Measurements from ENCODE around the gene DNAJC13.
"Not testable (repeated sequence)": the region's sequence is repeated elsewhere in the genome, so short reads cannot be mapped to it uniquely, and the experiment has no call there.

Gene DNAJC13, protein sequence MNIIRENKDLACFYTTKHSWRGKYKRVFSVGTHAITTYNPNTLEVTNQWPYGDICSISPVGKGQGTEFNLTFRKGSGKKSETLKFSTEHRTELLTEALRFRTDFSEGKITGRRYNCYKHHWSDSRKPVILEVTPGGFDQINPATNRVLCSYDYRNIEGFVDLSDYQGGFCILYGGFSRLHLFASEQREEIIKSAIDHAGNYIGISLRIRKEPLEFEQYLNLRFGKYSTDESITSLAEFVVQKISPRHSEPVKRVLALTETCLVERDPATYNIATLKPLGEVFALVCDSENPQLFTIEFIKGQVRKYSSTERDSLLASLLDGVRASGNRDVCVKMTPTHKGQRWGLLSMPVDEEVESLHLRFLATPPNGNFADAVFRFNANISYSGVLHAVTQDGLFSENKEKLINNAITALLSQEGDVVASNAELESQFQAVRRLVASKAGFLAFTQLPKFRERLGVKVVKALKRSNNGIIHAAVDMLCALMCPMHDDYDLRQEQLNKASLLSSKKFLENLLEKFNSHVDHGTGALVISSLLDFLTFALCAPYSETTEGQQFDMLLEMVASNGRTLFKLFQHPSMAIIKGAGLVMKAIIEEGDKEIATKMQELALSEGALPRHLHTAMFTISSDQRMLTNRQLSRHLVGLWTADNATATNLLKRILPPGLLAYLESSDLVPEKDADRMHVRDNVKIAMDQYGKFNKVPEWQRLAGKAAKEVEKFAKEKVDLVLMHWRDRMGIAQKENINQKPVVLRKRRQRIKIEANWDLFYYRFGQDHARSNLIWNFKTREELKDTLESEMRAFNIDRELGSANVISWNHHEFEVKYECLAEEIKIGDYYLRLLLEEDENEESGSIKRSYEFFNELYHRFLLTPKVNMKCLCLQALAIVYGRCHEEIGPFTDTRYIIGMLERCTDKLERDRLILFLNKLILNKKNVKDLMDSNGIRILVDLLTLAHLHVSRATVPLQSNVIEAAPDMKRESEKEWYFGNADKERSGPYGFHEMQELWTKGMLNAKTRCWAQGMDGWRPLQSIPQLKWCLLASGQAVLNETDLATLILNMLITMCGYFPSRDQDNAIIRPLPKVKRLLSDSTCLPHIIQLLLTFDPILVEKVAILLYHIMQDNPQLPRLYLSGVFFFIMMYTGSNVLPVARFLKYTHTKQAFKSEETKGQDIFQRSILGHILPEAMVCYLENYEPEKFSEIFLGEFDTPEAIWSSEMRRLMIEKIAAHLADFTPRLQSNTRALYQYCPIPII (N-terminal part only)

DNA sequence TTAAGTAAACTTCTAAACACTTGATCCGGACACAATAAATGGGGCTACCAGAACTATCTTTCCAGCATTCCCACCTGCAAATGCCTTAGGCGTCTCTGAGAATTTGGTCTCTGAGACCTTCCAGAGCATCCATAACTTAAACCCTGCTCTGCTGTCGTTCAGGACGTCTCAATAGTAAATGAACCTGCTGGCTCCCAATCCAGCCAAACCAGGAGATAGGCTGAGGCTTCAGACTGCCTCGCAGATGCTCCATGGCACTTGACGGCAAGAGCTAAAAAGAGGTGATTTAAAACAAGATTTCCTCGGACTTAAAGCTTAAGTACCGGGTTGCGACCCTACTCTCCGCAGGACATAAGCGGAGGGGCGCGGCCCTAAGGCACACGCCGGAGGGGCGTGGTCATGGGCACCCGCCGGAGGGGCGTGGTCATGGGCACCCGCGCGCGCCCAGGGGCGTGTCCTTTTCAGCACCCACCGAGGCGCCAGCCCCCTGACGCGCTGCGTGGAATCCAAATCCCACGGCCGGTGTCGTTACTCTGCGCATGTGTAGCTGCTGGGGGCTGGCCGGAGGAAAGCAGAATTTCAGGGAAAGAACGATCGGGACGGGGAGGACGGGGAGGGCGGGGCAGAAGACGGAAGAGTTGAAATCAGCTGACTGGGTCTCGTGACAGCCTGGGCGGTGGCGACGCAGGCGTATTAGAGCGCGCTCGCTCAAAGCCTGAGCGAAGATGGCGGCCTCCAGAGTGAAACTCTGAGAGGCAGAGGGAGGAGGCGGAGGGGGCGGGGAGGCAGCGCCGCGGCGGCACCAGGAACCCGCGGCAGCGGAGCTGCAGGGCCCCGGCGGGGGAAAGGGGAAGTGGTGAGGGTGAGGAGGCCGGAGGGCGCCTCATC is at the start of gene DNAJC13:
Gene DNAJC13, plus strand, starts transcription at position 696 of the 888 bp plus-strand sequence. CDS start 17,049 bp downstream, outside the sequence.
- DNase-seq: peak; percentile 96

DNA sequence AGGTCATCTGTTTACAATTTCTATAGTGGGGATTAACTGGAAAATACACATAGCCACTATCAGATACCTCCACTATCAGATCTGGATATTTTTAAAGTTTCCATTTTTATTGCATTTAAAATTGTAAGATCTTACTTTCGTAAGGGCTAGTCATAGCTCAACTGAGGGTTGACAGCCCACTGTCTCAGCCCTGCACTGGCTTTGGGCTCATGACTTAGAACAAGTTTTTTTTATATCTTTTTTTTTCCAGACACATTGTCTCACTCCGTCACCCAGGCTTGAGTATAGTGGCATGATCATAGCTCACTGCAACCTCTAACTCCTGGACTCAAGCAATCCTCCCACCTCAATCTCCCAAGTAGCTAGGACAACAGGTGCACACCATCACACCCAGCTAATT is 48.8 kb upstream of the DNAJC13 start:
- no peak for DNase-seq

DNA sequence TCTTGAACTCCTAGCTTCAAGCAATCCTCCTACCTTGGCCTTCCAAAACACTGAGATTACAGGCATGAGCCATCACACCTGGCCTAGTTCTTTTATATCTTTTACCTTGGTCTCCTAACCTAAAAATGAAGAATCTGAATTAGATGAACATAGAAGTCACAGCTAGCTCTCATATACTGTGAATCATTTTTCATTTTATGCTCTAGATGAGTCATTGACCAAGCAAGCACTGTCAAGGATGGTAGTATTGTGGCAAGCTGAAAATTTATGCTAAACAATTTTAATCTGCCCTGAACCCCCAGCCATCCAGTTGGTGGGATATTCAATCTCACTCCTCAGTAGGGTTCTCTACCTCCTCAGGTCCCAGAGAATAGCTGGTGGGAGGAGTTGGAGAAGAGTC is 48.3 kb upstream of the DNAJC13 start:
- DNase-seq: no peak

DNA sequence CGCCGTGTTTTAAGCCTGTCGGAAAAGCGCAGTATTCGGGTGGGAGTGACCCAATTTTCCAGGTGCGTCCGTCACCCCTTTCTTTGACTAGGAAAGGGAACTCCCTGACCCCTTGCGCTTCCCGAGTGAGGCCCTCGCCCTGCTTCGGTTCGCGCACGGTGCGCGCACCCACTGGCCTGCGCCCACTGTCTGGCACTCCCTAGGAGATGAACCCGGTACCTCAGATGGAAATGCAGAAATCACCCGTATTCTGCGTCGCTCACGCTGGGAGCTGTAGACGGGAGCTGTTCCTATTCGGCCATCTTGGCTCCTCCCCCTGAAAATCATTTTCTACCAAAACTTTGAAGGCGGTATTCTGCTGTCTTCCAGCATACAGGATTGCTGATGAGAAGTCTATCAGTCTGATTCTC is 40.4 kb upstream of the DNAJC13 start:
- DNase-seq: not testable (repeated sequence)

DNA sequence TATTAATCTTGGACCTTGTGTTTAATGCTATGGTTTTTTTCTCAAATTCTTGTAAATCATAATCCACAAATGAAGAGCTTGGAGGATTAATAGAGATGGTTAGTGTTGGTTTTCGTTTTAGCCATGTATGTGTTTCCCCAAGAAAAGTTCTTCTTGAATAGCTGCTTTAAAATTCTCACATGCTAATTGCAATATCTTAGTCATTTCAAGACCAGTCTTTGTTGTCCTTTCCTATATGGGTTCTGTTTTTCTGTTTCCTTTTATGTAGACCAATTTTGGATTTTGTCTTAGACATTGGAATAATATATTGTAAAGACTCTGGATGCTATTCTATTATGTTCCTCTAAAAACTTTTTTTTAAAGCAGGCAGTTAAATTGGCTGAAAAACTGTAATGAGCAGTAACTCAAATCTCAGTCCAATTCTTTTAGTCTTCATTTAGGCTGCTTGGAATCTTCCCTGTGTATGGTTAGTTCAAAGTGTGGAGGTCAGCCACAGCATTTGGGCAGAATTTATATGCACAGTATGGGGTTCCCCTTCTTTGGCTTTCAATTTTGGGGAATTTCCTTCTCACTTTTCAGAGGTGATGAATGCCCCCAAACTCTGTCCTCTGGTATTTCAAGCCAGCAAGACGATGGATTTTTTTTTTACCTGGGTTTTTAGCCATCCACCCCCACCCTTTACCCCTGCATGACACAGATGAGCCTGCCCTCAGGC is 39.1 kb upstream of the DNAJC13 start:
- DNase-seq: no peak

DNA sequence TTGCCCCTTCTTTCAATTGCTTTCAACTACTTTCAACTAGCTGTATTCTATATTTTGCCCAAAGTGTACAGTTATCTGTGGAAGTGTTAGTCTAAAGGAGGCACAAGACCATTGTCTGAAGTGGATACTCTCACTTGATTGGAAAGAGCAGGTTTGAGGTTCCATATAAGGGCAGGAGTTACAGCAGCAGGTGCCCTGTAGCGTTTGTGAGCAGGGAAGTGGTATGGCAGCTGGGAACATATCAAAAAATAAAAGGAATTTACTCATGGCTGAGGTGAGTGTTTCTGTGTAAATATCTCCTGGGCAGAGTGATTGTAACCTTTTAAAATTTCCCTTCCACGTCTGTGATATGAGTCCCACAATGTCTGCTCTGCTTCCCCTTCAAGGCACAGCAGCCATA is 38.5 kb upstream of the DNAJC13 start:
- no peak for DNase-seq

DNA sequence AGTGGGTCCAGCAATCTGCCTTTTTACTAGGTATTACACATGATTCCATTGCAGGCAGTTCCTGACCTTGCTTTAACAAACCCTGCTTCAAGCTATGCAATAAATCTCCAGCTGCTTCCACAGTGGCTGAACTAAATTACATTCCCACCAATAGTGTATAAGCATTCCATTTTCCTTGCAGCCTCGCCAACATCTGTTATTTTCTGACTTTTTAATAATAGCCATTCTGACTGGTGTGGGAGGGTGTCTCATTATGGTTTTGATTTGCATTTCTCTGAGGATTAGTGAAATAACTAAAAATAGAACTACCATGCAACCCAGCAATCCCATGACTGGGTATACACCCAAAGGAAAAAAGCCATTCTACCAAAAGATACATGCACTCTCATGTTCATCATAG is 36.4 kb upstream of the DNAJC13 start:
- DNase-seq: no peak

DNA sequence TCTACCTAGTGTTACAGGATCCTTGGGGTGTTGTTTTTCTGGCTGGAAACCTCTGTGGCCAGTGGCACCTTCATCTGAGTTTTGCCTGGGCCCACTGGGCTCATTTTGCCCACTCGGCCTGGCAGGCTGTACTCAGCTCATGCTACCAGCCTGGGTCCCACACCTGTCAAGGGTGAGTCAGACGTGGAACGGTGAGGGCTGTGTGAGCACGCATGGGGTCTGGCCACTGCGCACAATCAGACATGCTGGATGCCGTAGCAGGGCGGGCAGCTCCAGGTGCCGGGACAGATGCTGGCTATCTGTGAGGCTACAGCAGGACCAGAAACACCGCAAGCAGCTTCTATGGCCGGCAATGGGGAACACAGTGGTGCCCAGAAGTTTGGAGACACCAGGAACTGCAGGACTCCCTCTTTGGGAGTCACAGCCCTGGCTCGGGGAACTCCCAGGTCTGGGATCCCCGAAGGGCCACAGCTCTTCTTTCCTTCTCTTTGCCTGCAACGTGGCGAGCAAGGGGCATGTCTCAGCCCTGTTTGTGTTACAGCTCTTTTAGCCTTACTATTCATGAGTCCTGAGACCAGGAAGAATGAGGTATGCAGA is 35.9 kb upstream of the DNAJC13 start:
- DNase-seq: no peak

DNA sequence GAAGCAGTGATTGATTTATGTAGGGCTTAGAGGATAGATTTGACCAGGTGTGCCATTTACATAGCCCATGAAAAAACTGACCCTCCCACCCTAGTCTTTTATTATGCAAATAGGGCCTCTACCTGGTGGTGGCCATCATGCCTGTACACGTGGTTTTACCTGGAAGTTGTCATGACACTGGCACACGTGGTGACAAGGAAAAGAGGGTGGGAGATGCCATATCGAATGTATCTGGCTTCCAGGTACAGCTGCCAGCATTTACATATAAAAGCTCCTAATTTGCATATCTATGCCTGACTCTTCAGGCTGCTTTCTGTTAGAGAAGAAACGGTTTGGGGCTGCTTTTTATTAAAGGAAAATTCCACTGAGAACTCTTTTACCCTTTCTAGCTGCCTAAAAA is 35.0 kb upstream of the DNAJC13 start:
- DNase-seq: no peak

DNA sequence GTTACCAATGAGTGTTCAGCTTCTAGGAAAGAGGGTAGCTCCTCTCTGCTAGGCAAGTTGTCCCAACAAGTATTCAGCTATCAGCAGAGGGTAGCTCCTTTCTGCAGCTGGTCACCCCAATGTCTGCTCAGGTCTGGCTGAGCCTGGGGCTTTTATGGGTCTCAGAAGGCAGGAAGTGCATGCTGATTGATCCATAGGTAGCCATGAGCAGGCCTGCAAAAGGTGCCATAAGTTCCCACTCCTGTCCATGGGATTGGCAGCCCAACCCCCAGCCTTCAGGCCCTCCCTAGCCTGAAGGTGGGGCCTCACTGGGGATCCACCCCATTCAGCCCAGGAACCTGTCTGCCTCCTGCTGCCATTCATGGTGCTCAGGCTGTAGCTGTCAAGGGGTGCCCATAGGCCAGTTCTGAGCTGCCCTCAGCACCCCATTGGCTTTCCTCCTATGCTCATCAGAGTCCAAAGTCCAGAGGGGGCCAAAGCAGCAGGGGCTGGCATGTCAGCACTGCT is 34.6 kb upstream of the DNAJC13 start:
- no peak for DNase-seq

DNA sequence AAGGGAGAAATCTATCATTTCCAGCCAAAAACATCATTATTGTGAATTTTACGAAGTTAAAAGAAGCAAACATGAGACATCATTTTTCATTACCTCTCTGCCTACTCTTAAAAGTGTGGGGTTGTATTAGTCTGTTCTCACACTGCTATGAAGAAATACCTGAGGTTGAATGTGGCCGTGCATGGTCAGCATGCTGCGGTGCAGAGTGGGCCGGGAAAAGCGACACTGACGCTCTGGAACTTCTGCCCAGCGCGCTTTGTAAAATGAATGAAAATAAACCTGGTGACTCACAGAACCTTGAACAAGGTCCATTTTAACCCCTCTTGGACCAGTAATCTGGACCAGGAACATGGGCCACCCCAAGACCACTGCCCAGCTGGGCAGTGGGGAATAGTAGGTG is 31.0 kb upstream of the DNAJC13 start:
- no peak for DNase-seq

DNA sequence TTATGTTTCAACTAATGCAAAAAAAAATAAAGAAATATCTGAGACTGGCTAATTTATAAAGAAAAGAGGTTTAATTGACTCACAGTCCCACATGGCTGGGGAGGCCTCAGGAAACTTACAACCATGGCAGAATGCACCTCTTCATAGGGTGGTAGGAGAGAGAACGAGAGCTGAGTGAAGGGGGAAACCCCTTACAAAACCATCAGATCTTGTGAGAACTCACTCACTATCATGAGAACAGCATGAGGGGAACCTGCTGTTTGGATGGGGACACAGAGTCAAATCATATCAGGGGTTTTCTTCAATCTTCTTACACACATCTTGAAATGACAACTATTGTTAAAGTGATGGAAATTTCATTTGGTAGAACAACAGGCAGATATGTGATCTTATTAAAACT is 24.6 kb upstream of the DNAJC13 start:
- DNase-seq: not testable (repeated sequence)

DNA sequence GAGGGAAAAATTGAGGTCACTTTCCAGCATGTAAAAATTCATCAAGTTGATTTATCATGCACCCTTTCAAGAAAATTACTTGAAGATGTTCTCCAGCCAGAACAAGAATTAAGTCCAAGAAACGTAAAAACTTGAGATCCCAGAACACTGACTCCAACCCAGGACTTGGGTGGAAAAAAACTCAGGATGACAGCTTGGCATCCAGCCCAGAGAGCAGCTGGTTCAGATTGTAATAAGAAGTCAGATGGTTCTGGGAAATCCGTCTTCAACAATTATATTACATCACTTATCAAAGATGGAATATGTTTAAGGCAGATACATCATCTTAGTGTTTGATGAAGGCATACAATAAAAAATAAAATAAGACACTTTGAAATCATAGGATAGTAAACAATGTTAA is 23.0 kb upstream of the DNAJC13 start:
- no peak for DNase-seq

DNA sequence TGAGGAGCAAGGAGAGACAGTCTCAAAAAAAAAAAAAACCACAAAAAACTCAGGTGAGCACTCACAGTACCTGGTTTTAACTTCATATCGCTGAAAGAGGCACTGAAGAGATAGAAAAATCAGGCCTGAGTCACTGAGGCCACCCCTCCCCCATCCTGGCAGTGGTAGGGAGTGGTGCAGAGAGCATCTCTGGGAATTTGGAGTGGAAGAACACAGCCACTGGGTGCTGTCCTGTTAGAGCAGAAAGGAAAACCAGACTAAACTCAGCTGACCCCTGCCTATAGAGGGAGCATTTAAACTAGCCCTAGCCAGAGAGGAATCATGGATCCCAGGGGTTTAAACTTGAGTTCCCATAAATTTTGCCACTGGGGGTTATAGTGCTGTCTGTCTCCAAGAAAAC is 22.2 kb upstream of the DNAJC13 start:
- DNase-seq: no peak

DNA sequence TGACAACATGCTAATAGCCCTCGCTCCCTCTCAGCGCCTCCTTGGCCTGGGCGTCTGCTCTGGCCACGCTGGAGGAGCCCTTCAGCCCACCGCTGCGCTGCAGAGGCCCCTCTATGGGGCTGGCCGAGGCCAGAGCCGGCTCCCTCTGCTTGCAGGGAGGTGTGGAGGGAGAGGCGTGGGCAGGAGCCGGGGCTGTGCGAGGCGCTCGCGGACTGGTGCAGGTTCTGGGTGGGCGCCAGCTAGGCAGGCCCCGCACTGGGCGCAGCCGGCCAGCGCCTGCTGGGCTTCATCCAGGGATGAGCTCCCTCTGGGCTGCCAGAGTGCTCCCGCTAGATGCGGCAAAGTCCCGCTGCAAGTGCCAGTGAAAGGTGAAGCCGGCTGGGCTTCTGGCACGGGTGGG is 21.0 kb upstream of the DNAJC13 start:
- no peak for DNase-seq

DNA sequence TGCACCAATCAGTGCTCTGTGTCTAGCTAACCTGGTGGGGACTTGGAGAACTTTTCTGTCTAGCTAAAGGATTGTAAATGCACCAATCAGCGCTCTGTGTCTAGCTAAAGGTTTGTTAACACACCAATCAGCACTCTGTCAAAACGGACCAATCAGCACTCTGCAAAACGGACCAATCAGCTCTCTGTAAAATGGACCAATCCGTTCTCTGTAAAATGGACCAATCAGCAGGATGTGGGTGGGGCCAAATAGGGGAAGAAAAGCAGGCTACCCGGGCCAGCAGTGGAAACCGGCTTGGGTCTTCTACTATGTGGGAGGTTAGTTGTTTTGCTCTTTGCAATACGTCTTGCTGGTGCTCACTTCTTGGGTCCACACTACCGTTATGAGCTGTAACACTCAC is 20.5 kb upstream of the DNAJC13 start:
- not testable (repeated sequence) for DNase-seq

DNA sequence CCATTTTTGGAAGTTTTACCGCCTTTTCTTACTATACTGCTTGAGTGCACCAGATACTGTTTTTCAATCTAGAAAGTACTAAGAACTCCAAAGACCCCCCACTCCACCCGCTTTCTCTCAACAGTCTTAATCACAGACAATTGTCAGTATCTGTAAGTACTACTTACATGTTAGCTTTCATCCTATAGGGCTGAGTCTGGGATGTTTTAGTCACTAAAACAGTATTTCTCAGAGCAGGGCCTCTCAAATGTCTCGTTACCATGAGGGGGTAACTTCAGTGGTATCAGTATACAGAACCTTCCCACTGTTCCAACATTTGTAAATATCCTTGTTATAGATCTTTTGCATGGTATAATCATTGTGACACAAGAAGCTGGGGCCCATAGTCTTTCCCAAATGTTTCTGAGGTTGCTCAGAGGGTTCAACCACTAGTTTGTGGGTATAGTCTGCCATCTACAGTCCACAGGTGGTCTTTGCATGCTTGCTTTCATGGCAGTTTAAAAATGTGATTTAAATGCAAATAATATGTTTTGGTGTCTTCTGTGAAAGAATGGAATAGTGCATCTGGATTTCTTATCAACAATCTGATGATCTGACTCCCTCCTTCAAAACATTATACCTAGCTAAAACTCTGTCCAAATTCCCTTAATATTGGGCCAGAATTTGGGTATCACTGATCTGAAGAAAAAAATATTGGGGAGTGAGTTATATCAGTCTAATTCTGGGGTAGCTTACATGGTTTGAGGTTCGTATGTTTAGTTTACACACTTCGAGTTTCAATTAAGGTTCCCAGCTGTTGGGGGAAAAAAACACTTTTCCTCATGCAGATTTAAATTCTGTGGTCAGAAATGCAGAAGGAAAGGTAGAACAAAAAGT is 18.0 kb upstream of the DNAJC13 start:
- DNase-seq: peak; percentile 54

DNA sequence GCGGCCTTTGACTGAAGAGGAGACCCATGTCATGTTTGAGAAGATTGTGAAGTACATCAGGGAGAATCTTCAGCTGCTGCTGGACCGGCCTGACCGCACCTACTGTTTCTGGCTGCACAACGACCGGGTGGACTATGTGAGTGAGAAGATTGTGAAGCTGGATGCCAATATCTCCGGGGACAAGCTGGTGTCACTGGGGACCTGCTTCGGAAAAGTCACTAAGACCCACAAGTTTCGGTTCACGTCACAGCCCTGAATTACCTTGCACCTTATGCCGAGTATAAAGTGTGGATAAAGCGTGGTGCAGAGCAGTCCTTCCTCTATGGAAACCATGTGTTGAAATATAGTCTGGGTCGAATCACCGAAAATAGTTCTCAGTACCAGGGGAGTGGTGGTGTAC is 16.0 kb upstream of the DNAJC13 start:
- DNase-seq: no peak

DNA sequence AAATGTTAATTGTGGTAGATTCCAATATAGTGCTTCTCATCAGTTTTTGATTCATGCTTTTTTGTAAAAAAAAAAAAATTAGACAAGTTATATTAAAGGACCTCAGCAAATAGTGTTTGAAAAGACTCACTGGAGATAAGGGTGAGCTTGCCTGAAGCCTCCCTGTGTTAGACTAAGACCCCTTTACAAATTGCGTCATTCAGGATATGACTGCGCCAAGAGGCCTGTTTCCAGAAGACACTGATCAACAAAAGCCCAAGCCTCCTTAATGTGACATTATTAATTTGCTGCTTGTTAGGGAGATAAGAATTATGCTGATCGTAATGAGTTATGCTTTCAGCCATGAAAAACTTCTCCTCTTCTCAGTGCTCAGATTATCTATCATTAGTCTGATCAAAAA is 13.0 kb upstream of the DNAJC13 start:
- no peak for DNase-seq

DNA sequence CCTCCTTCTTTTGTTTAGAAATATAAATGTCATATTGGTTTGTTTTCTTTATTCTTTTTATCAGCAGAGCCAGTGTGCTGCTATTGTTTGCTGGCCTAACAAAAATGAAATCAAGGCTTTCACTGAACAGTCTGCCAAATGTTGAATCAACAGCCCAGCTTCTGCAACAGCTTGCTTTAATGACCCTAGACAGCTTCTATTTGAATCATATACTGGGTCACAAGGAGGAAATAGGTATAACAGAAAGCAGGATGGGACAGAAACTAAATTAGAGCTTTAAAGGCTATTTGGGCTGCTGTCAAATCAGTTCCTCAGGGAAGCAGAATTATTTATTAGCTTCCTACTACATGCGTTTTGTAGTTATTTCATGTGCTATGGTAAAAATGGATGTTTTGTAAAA is 12.1 kb upstream of the DNAJC13 start:
- DNase-seq: no peak
